IMR-90 (cell line): ENCODE results near the gene AGGF1. TPM values are rescaled to one million over a fixed set of nuclear protein-coding genes. Genes with fewer than 3 reads are reported as not detected.

Experiments
- ATAC-seq: fragments of 200-7000 bp; cut with Tn5 transposase; 2 replicates; pipeline ENCODE4 v1.9.1; 2020; ENCODE audit warnings: low read depth, mild to moderate bottlenecking, moderate library complexity
- BruUV-seq: library from RNA; stranded (reverse); fragments of 400-500 nt; replicated peaks from 2 replicates; lab custom pipeline; 2021; lab: Mats Ljungman, UMichigan
- CTCF ChIA-PET: fragments of 300-600 bp; formaldehyde crosslinking; extraction: SDS; loops from one replicate; lab custom pipeline; 2021; ENCODE audit warnings: antibody characterized with exemption; lab: Yijun Ruan, JAX
- POLR2A ChIA-PET: fragments of 300-600 bp; sonication (Branson Sonifier 250); formaldehyde crosslinking; loops from one replicate; lab custom pipeline; 2022; ENCODE audit warnings: antibody characterized with exemption; ENCODE audit not compliant: unreplicated experiment; lab: Charles Lee
- DNase-seq: peaks from one replicate; pipeline ENCODE4 v3.0.0; 2013
- H2AFZ ChIP-seq: replicated peaks from 2 replicates; pipeline ENCODE3; 2013; ENCODE audit warnings: low read length, mild to moderate bottlenecking; ENCODE audit not compliant: poor library complexity
- H2AK5ac ChIP-seq: 2 replicates; pipeline ENCODE4 v1.6.1; 2013; ENCODE audit warnings: low read depth, low read length, inconsistent platforms
- H2AK9ac ChIP-seq: replicated peaks from 2 replicates; pipeline ENCODE3; 2013; ENCODE audit warnings: mild to moderate bottlenecking, low read depth, low read length, moderate library complexity; ENCODE audit not compliant: poor library complexity
- H2BK120ac ChIP-seq: 2 replicates; pipeline ENCODE4 v1.6.1; 2013; ENCODE audit warnings: low read depth, low read length, inconsistent platforms
- H2BK15ac ChIP-seq: 3 replicates; pipeline ENCODE4 v1.6.1; 2013; ENCODE audit warnings: low read depth, low read length, inconsistent platforms
- H2BK20ac ChIP-seq: 2 replicates; pipeline ENCODE4 v1.6.1; 2013; ENCODE audit warnings: low read depth, mild to moderate bottlenecking, inconsistent platforms, low read length, moderate library complexity
- H2BK5ac ChIP-seq: 2 replicates; pipeline ENCODE4 v1.6.1; 2013; ENCODE audit warnings: mild to moderate bottlenecking, low read depth, low read length, inconsistent platforms; ENCODE audit not compliant: poor library complexity, severe bottlenecking
- H3K14ac ChIP-seq: replicated peaks from 2 replicates; pipeline ENCODE4 v1.6.1; 2013; ENCODE audit warnings: low read depth, low read length, inconsistent platforms
- H3K18ac ChIP-seq: 2 replicates; pipeline ENCODE4 v1.6.1; 2013; ENCODE audit warnings: low read depth, low read length, control low read depth
- H3K23ac ChIP-seq: 2 replicates; pipeline ENCODE4 v1.6.1; 2013; ENCODE audit warnings: low read depth, low read length, inconsistent platforms
- H3K27ac ChIP-seq: 2 replicates; pipeline ENCODE4 v1.5.1; 2013; ENCODE audit warnings: mild to moderate bottlenecking, control low read depth, low read length; ENCODE audit not compliant: insufficient read depth
- H3K27me3 ChIP-seq: 2 replicates; pipeline ENCODE4 v1.6.1; 2013; ENCODE audit warnings: low read length; ENCODE audit not compliant: control insufficient read depth, insufficient read depth
- H3K36me3 ChIP-seq: 2 replicates; pipeline ENCODE4 v1.6.1; 2013; ENCODE audit warnings: low read length, mixed read lengths; ENCODE audit not compliant: control insufficient read depth, insufficient read depth
- H3K4ac ChIP-seq: 2 replicates; pipeline ENCODE4 v1.6.1; 2013; ENCODE audit warnings: low read depth, low read length, inconsistent platforms
- H3K4me1 ChIP-seq: 2 replicates; pipeline ENCODE4 v1.6.1; 2013; ENCODE audit warnings: low read length, mixed read lengths; ENCODE audit not compliant: control insufficient read depth, insufficient read depth
- H3K4me2 ChIP-seq: 2 replicates; pipeline ENCODE4 v1.6.1; 2013; ENCODE audit warnings: low read depth, mild to moderate bottlenecking, control low read depth, low read length, moderate library complexity
- H3K4me3 ChIP-seq: 2 replicates; pipeline ENCODE4 v1.5.1; 2013; ENCODE audit warnings: low read depth, mild to moderate bottlenecking, control low read depth, low read length, moderate library complexity; ENCODE audit not compliant: insufficient read depth
- H3K56ac ChIP-seq: 2 replicates; pipeline ENCODE4 v1.6.1; 2013; ENCODE audit warnings: low read length, inconsistent platforms; ENCODE audit not compliant: insufficient read depth; ENCODE audit errors: extremely low read depth
- H3K79me1 ChIP-seq, 2 experiments: 2 replicates each; pipeline ENCODE4 v1.6.1; 2013; ENCODE audit warnings: low read length in 2 of 2, inconsistent platforms in 1 of 2, low read depth in 1 of 2
- H3K9ac ChIP-seq: 2 replicates; pipeline ENCODE4 v1.6.1; 2013; ENCODE audit warnings: low read depth, low read length, control low read depth
- H3K9me1 ChIP-seq: 2 replicates; pipeline ENCODE4 v1.6.1; 2013; ENCODE audit warnings: low read length, inconsistent platforms; ENCODE audit not compliant: insufficient read depth
- H3K9me3 ChIP-seq: 2 replicates; pipeline ENCODE4 v1.6.1; 2013; ENCODE audit warnings: low read length; ENCODE audit not compliant: control insufficient read depth, insufficient read depth
- H4K20me1 ChIP-seq: 2 replicates; pipeline ENCODE4 v1.6.1; 2013; ENCODE audit warnings: low read length, inconsistent platforms; ENCODE audit not compliant: insufficient read depth
- H4K5ac ChIP-seq: 2 replicates; pipeline ENCODE4 v1.6.1; 2013; ENCODE audit warnings: mild to moderate bottlenecking, low read depth, low read length, control low read depth
- H4K8ac ChIP-seq, 2 experiments: 2 replicates each; pipeline ENCODE4 v1.6.1; 2013; ENCODE audit warnings: low read depth in 2 of 2, low read length in 2 of 2, control low read depth in 1 of 2, inconsistent platforms in 1 of 2
- H4K91ac ChIP-seq: 2 replicates; pipeline ENCODE4 v1.6.1; 2013; ENCODE audit warnings: low read depth, low read length, inconsistent platforms; ENCODE audit not compliant: insufficient read depth
- SMC3 ChIP-seq: fragments of 150-350 bp; IDR thresholded peaks from 2 replicates; pipeline ENCODE4 v1.6.1; 2016; ENCODE audit warnings: low read depth, mild to moderate bottlenecking, antibody characterized with exemption, low read length, moderate library complexity
- WGBS, 2 experiments: methylation state at CpG; one replicate each; pipeline versions ENCODE4 v1.1.5 to v1.1.7; 2013; ENCODE audit warnings: missing lambda C conversion rate in 2 of 2; ENCODE audit not compliant: insufficient read length in 1 of 2; ENCODE audit errors: extremely low coverage in 2 of 2; 5-methylcytosine and 5-hydroxymethylcytosine counted together
- dilution Hi-C: fragments of 300-500 bp; cut with HindIII; formaldehyde crosslinking; loops from one replicate; pipeline ENCODE4 v1.14.3; 2018; ENCODE audit warnings: low sequenced_read_pairs; ENCODE audit not compliant: unreplicated experiment
- in situ Hi-C: fragments of 300-500 bp; cut with MboI; formaldehyde crosslinking; loops from 3 replicates; pipeline ENCODE4 v1.14.3; 2019; ENCODE audit warnings: low sequenced_read_pairs, inconsistent platforms, mixed read lengths
- intact Hi-C: fragments of 100-400 bp; cut with micrococcal nuclease; formaldehyde crosslinking; loops from 2 replicates; pipeline ENCODE4 v1.10.0; 2022
- polyA plus RNA-seq, 3 experiments: library from polyadenylated mRNA; depleted of rRNA; stranded (reverse); fragments of >200 nt; gene quantifications; 2 replicates each; pipeline ENCODE4 v1.2.3, GENCODE V29; 2012; ENCODE audit warnings: low replicate concordance in 1 of 3
- total RNA-seq: library from RNA; depleted of rRNA; stranded (reverse); fragments of >200 nt; gene quantifications from 2 replicates; pipeline ENCODE4 v1.2.3, GENCODE V29; 2012
- TF ChIP-seq, protein P1 (sequence below): fragments of 150-350 bp; IDR thresholded peaks from 2 replicates; pipeline ENCODE4 v1.6.1; 2016; ENCODE audit warnings: low read depth, mild to moderate bottlenecking, low read length, moderate library complexity, borderline replicate concordance

Gene AGGF1
- total and polyA plus RNA-seq, 2 of the 4 experiments (the other 2 are of a cell fraction) = 7.3 to 8.4 TPM

DNA sequence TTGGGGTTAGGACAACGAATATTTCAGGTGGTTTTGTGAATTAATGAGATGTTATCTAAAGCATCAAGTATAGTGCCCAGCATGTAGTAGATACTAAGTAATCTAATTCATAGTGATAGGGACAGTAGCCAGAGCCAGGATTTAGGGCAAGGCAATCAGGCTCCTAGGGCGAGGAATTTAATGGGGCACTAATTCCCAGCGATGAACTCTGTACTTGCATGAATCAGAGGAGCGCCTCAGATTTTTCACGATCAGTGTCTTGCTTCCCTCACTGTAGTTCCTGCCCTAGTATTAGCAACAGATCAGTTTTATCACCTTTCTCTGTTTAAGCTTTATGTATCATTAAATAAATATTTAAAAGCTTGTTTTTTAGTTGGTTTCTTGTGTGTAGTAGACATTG lies 3.1 kb downstream of the AGGF1 start:
- no peak overlapping the region for H3K18ac ChIP-seq
- ChIA-PET POLR2A (no interaction called here), CTCF (interaction anchor here (0.7 kb wide), 1 partner anchor 44 kb away, joined by 3 read pairs; no protein-coding TSS in a partner anchor)
- H4K8ac ChIP-seq = no peak overlapping the region
- WGBS, 2 experiments = no CpG with 5 or more reads among the region's 5 CpGs
- TF ChIP-seq, protein P1, sequence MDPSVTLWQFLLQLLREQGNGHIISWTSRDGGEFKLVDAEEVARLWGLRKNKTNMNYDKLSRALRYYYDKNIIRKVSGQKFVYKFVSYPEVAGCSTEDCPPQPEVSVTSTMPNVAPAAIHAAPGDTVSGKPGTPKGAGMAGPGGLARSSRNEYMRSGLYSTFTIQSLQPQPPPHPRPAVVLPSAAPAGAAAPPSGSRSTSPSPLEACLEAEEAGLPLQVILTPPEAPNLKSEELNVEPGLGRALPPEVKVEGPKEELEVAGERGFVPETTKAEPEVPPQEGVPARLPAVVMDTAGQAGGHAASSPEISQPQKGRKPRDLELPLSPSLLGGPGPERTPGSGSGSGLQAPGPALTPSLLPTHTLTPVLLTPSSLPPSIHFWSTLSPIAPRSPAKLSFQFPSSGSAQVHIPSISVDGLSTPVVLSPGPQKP = no peak
- no peak for TF ChIP-seq SMC3
- intact Hi-C loops = loop anchor here (5.0 kb wide), 1 partner anchor 316 kb away; the partner anchor contains the start of gene F2R
- no peak overlapping the region for H3K27ac ChIP-seq
- no peak overlapping the region for H2AK5ac ChIP-seq
- H3K4ac ChIP-seq = no peak overlapping the region
- no peak overlapping the region for H3K4me3 ChIP-seq
- H3K23ac ChIP-seq = no peak overlapping the region
- H3K9me3 ChIP-seq = no peaks in the 10 kb centered on the region; the same call in 1 of the 2 replicates
- peaks cover 11% of the 10 kb centered on the region for H3K36me3 ChIP-seq
- no TSS peak for BruUV-seq
- no peak overlapping the region for H3K9ac ChIP-seq
- no peak overlapping the region for H3K4me2 ChIP-seq
- H2BK15ac ChIP-seq = no peak overlapping the region
- 0 out of 2 replicates have a peak, but pooled peaks cover 2% of the 10 kb centered on the region for H3K9me1 ChIP-seq
- H4K20me1 ChIP-seq = no peaks in the 10 kb centered on the region
- dilution Hi-C loops = no loop called here
- no peak for DNase-seq
- H3K14ac ChIP-seq = no peak overlapping the region
- H4K5ac ChIP-seq = no peak overlapping the region
- H3K79me1 ChIP-seq = peaks cover 8 to 27% of the 10 kb centered on the region in 2 experiments
- H2AFZ ChIP-seq = no peak overlapping the region
- no peak overlapping the region for H3K56ac ChIP-seq
- in situ Hi-C loops = no loop called here
- no peak for ATAC-seq
- H3K27me3 ChIP-seq = no peaks in the 10 kb centered on the region
- no peak overlapping the region for H4K91ac ChIP-seq
- no peak overlapping the region for H2BK120ac ChIP-seq
- no peak overlapping the region for H2AK9ac ChIP-seq
- H2BK5ac ChIP-seq = no peak overlapping the region
- no peak overlapping the region for H2BK20ac ChIP-seq
- H3K4me1 ChIP-seq = peaks cover 2% of the 10 kb centered on the region
